Measurements from ENCODE around the gene WFDC2.

DNA sequence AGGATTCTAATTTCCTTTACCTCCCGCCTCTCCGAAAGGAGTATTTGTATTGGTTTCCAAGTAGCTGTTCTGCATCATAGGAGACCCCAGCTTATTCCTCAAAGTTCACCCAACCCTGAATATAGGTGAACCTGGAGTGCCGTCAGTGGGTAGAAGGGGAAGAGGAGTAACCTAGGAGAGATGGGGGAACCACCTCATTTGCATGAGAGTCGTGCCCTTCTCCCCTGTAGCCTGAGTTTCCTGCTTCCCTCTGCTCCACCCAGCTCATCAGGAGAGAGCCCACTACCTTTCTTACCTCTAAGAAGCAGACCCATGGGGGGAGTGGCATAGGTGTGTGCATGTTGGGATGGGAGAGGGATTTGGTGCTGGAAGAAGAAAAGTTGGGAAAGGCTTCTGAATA is 17.3 kb upstream of the WFDC2 start:
- TF ChIP-seq POLR2A (IDR thresholded peaks at IDR 0.05; ENCODE audit: low read depth, low read length) (no peak), MXI1 (IDR thresholded peaks at IDR 0.05; ENCODE audit: borderline replicate concordance, low read depth, low read length) (no peak), SMC3 (IDR thresholded peaks at IDR 0.05; ENCODE audit: low read depth, low read length) (no peak), RAD21 (IDR thresholded peaks at IDR 0.05; ENCODE audit: low read length) (no peak), MAZ (IDR thresholded peaks at IDR 0.05; ENCODE audit: borderline replicate concordance, low read depth, low read length) (no peak), BHLHE40 (IDR thresholded peaks at IDR 0.05; ENCODE audit: low read depth, low read length) (no peak), RCOR1 (IDR thresholded peaks at IDR 0.05; ENCODE audit: insufficient replicate concordance, low read length) (no peak), NFE2L2 (IDR thresholded peaks at IDR 0.05; ENCODE audit: low read depth, low read length) (no peak), CEBPB (IDR thresholded peaks at IDR 0.05; ENCODE audit: low read depth, low read length) (no peak), CHD1 (IDR thresholded peaks at IDR 0.05; ENCODE audit: low read depth, low read length) (no peak)
- TF ChIP-seq, protein P1, sequence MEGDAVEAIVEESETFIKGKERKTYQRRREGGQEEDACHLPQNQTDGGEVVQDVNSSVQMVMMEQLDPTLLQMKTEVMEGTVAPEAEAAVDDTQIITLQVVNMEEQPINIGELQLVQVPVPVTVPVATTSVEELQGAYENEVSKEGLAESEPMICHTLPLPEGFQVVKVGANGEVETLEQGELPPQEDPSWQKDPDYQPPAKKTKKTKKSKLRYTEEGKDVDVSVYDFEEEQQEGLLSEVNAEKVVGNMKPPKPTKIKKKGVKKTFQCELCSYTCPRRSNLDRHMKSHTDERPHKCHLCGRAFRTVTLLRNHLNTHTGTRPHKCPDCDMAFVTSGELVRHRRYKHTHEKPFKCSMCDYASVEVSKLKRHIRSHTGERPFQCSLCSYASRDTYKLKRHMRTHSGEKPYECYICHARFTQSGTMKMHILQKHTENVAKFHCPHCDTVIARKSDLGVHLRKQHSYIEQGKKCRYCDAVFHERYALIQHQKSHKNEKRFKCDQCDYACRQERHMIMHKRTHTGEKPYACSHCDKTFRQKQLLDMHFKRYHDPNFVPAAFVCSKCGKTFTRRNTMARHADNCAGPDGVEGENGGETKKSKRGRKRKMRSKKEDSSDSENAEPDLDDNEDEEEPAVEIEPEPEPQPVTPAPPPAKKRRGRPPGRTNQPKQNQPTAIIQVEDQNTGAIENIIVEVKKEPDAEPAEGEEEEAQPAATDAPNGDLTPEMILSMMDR (conservative IDR thresholded peaks at IDR 0.05; ENCODE audit: low read depth, low read length) = no peak
- TF ChIP-seq, protein P2, sequence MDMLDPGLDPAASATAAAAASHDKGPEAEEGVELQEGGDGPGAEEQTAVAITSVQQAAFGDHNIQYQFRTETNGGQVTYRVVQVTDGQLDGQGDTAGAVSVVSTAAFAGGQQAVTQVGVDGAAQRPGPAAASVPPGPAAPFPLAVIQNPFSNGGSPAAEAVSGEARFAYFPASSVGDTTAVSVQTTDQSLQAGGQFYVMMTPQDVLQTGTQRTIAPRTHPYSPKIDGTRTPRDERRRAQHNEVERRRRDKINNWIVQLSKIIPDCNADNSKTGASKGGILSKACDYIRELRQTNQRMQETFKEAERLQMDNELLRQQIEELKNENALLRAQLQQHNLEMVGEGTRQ (IDR thresholded peaks at IDR 0.05; ENCODE audit: low read depth, low read length) = no peak
- TF ChIP-seq, protein P3, sequence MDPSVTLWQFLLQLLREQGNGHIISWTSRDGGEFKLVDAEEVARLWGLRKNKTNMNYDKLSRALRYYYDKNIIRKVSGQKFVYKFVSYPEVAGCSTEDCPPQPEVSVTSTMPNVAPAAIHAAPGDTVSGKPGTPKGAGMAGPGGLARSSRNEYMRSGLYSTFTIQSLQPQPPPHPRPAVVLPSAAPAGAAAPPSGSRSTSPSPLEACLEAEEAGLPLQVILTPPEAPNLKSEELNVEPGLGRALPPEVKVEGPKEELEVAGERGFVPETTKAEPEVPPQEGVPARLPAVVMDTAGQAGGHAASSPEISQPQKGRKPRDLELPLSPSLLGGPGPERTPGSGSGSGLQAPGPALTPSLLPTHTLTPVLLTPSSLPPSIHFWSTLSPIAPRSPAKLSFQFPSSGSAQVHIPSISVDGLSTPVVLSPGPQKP (IDR thresholded peaks at IDR 0.05; ENCODE audit: borderline replicate concordance, low read depth, low read length) = no peak

All from IMR-90 (cell line).